NCI-H2107 treated with DMSO at 0.1 percent for 48 hours (cell line): ENCODE results near the gene ZNG1E.
"Not testable (repeated sequence)": the region's sequence is repeated elsewhere in the genome, so short reads cannot be mapped to it uniquely, and the experiment has no call there.

Experiments used
- DNase-seq: peaks from one replicate; lab custom pipeline; 2025; ENCODE audit not compliant: unreplicated experiment; lab: John Stamatoyannopoulos, UW

Gene ZNG1E

GRCh38 chr9:65675589-65676021 lies at the start of gene ZNG1E:
ZNG1E (plus strand) TSS chr9:65675928; CDS start chr9:65675977, 49 bp downstream.
- not testable (repeated sequence) for DNase-seq

- not testable (repeated sequence) for DNase-seq
These were observed 2.1 kb upstream of the ZNG1E start for GRCh38 chr9:65673579-65673978.

GRCh38 chr9:65675018-65675417 lies 710 bp upstream of the ZNG1E start:
- DNase-seq, result not testable (repeated sequence)

- DNase-seq, result not testable (repeated sequence)
These were observed 661 bp downstream of the ZNG1E start for GRCh38 chr9:65676389-65676788.

GRCh38 chr9:65678533-65678932 lies 2.8 kb downstream of the ZNG1E start:
- not testable (repeated sequence) for DNase-seq

- DNase-seq, result not testable (repeated sequence)
These were observed 27.8 kb downstream of the ZNG1E start for GRCh38 chr9:65703550-65703949.

GRCh38 chr9:65714445-65714844 lies 38.7 kb downstream of the ZNG1E start:
- DNase-seq, result not testable (repeated sequence)

GRCh38 chr9:65737096-65737564 lies 61.4 kb downstream of the ZNG1E start, which contains the start of gene FOXD4L4:
FOXD4L4 (plus strand) TSS chr9:65737146; CDS start chr9:65737146, 0 bp downstream.
- not testable (repeated sequence) for DNase-seq

GRCh38 chr9:65738133-65738532 lies 62.4 kb downstream of the ZNG1E start:
- not testable (repeated sequence) for DNase-seq
